HG03520 (cell line): ENCODE measurements around the gene HMX1.

ENCODE experiments used
- ATAC-seq: cut with Tn5 transposase; IDR thresholded peaks from one replicate; pipeline ENCODE4 v1.9.1; 2021; ENCODE audit warnings: mild to moderate bottlenecking, moderate library complexity; ENCODE audit not compliant: unreplicated experiment

Gene HMX1

DNA sequence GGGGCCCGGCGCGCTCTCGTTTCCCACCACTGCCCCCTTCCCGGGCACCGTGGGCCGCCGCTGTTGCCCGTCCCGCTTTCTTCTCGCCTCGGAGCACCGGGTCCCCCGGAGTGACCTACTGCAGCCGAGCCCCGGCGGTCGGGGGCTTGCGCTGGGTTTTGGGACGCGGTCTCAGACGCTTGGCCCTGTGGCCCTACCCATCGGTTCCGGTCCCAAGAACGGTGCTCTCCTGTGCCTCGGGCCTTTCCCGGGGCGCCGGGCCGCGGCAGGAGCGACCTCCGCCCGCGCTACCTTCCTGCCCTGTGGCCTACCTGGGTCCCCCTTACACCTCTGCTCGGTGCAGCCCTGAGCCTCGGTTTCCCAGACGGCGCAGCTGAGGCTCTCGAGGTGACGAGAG is 21.6 kb upstream of the HMX1 start:
- ATAC-seq = no peak

DNA sequence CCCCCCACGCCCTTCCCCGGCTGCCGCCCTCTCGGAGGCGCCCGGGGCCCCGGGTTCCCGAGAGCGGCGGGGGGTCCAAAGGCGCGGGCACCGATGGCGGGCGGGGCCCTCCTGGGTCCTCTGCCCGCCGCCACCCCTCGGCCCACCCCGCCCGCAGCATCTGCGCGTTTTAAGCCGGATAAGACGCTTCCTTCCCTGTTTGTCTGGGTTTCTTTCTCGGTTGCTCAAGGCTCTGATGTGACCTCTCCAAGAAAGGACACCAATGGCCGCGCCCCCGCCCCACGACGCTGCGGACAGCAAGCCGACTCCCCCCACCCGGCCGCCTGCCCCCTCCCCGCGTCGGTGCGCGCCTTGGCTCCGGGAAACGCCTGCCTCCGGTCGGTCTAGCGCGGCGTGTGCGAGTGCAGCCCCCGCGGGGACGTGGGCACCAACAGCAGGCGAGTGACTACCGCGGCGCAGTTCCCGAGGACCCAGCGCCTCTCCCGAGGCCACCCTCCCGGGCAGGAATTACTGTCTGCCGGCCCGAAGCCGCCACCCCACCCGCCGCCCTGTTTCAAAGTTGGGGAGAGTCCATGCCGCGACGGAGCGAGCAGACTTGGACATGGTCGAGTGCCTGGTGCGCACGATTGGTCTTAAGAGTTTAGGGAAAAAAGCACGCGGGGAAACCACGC is 21.1 kb upstream of the HMX1 start:
- no peak for ATAC-seq

- no peak for ATAC-seq
Measured at GRCh38 chr4:8891646-8892555, 20.3 kb upstream of the HMX1 start.

DNA sequence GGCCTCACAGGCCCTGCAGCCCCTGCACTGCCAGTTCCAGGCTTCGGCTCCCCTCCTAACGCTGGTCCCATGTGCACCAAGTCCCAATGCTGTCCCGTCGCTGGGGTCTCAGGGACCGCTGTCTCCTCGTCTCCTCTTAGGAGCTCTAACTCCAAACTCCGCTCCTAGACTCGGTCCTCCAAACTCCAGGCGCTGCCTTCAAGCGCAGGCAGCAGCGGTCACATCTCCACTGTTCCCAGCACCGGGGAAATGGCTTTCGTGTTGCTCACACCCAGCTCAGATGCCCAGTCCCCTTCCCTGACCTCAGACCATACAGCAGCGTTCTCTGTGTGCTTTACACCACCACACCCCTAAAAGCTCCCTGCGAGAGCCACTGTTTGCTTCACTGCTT is 19.6 kb upstream of the HMX1 start:
- no peak for ATAC-seq

DNA sequence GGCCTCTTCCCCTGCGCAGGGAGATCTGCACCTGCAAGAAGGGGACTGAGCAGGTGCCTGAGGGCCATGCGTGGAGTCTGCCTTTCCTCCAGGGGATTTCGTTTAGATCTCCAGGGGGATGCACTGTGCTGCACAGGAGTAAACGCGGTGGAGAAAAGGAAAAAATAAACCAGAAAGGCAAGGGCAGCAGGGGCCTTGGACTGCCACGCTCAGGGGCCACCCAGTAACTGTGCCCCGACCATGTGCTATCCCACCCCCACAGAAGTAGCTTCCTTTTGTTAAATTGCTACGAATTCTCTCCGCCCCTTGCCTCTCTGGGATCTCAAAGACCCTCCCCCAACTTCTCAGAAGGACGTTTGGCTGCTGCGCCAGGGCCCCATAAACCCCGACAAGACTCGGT is 17.2 kb upstream of the HMX1 start:
- ATAC-seq = no peak

DNA sequence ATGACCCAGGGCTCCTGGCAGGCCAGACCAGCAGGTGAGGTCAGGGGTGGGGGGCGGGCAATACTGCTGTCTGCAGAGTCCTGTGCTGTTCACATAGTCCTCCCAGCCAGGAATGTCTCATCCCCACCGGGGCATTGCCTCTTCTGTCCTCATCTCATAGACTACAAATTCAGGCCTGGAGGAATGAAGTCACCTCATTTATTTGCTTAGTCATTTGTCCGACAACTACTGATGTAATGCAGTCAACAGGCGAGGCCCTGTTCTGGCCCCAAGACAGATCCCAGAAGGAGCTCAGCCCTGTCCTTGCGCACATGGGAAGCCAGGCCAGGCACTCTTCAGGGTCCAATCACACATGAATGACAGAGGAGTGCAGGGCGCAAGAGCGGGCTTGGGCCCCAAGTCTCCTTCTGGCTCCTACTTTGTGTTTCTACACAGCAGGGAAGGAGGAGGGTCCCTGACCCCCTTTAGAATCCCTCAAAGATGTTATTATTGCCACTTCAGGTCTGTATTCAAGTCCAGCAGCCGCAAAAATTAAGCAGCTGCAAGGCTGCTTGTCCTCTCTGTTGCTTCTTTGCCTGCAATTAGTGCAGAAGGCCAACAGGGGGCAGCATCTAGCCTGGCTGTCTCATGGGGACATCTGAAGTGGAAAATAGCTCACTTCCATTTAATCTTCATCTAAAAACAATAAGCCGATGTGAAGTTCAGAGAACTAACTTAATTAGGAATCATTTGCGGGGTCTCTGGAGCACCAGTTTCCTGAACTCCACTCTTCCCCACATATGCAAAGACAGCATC is 15.2 kb upstream of the HMX1 start:
- no peak for ATAC-seq

DNA sequence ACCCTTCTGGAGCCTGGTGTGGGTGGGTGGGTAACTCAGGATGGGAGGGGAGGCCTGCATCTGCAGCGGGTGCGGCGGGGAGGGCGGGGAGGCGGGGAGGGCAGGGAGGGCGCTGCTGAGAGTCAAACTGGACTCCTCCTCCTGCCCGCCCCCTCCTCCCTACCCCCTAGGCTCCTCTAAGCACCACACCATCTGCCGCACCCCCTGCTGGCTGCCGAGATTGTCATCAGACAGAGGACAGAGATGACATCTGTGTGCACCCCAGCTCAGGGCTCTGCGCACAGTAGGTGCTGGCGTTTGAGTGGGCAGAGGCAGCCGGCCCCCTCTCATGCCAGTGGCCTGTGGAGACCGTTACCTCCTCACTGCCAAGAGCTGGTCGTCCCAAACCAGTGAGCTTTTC is 10.6 kb upstream of the HMX1 start:
- ATAC-seq = no peak

- no peak for ATAC-seq
Measured at GRCh38 chr4:8880851-8881250, 9.2 kb upstream of the HMX1 start.

GRCh38 chr4:8879574-8879973 is 7.9 kb upstream of the HMX1 start:
- ATAC-seq = no peak

DNA sequence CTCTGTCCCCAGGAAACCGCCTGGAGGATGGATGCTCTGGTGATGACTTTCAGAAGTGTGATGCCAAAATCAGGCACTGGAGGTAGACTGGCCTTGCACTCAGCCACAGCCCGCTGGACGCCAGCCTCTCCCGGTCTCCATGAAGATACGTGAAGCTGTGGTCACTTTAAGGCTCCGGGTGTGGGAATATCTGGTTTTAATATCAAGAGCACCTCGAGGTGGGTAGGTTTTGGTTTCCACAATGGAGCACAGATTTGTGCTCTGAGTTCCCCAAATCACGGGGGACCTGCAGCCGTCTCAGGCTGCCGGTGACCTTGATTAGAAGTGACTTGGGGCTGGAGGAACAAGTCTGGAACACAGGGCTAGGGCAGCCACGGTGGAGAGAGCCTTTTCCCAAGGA is 6.8 kb upstream of the HMX1 start:
- ATAC-seq = no peak

GRCh38 chr4:8877780-8878040 is 6.1 kb upstream of the HMX1 start:
- no peak for ATAC-seq

DNA sequence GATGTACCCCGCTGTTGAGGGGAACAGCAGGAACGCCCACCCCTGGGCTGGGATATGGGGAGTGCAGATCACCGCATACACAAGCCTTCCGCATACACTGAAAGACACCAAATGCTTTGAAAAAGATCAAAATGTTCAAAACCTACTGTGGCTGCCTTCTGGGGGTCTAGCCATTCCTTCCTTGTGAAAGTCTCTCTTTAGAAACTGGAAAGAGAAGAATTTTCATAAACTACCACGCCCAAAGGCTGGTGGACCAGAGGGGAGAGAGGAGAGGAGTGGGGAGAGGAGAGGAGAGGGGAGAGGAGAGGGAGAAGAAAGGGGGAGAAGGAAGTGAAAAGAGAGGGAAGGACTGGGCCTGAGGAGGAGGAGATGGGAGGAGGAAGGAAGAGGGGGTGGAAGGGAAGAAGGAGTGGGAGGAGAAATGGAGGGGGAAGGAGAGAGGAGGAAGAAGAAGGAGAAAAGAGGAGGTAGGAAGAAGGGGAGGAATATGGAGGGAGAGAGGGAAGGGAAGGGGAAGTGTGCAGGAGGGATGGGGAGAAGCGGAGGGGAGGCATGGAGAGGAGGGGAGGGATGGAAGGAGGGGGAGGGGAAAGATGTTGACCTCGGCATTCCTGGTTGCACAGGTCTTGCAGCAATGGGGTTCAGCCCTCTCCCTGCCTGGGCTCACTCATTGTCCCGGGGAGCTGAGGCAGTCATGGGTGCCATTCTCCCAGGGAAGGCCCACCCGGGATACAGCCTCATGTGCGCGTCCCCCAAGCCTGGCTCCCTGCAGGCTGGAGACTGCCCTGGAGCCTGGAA is 5.5 kb upstream of the HMX1 start:
- no peak for ATAC-seq

- ATAC-seq = no peak
Measured at GRCh38 chr4:8874896-8875680, 3.4 kb upstream of the HMX1 start.

DNA sequence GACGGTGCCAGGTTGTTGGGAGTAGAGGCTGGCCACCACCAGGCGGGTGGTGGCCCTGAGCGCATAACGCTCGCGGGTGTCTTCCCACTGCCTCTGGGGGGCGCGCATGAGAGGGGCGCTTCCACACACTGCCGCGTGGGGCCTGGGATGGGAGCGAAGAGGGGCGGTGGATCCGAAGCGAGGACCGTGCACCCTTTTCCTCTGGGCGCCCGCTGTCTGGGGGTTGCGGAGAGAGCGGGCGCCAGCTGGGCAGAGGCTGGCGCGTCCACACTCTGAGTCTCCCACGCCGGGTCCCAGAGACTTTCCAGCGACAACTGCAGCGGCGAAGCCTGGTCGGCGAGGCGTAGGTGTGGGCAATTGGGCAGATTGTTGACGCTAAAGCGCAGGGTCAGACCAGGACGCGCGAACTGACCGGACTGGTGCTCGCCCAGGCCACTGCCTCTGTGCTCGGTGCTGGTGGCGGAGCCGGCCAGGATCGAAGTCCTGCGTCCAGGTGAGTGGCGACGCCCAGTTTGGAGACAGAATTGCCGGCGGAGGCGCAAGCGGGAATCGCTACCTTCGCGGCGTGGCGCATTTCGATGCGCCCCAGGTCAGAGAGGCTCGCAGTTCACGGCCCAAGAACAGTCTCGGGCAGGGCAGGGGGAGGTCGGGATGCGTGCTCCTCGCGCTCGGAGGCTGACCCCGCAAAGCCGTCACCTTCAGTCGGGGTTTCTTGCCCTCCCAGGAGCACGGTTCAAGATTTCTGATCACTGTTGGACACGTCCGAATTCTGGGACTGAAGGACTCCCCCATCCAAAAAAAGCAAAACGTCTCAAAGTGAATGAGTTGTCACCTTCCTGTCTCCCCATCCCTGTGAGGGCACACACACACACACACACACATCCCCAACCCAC is 2.6 kb upstream of the HMX1 start:
- no peak for ATAC-seq

DNA sequence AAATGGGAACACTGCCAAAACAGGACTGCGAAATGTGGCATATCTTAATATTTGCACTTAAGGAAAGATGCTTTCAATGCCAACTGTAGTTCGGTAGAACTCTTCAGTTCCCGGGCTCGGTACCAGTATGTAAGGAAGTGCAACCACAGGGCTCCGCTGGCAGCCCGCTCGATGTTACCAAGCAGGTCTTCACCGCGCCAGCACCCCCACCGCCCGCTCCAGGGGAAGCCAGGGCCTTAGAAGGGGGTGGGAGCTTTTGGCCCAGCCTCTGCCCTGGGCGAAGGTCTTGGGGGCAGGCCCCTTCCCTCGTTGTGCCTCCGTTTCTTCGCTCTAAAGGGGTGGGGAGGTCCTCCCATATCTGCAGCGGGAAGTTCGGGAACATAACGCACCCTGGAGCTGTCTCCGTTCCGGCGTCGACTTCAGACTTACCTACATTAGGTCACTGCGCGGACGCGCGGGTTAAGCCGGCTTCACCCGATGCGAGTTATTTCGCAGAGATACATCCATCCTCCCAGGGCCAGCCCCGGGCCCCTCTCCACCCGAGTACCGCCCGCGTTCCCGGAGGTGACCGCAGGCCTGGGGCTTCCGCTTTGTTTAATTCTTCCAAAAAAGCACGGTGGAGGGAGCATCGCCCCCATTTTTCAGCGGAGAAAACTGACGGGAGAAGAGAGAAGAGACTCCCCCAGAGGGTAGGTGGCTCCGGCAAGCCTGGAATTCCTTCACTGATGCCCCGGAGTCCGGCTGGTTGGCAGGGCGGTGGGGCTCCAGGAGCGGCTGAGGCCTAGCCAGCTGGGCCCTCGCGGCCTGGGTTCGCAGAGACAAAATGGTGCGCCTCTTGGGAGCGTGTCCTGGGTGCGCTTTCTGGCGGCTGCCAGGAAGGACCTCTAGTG is 1.0 kb upstream of the HMX1 start:
- ATAC-seq = no peak

DNA sequence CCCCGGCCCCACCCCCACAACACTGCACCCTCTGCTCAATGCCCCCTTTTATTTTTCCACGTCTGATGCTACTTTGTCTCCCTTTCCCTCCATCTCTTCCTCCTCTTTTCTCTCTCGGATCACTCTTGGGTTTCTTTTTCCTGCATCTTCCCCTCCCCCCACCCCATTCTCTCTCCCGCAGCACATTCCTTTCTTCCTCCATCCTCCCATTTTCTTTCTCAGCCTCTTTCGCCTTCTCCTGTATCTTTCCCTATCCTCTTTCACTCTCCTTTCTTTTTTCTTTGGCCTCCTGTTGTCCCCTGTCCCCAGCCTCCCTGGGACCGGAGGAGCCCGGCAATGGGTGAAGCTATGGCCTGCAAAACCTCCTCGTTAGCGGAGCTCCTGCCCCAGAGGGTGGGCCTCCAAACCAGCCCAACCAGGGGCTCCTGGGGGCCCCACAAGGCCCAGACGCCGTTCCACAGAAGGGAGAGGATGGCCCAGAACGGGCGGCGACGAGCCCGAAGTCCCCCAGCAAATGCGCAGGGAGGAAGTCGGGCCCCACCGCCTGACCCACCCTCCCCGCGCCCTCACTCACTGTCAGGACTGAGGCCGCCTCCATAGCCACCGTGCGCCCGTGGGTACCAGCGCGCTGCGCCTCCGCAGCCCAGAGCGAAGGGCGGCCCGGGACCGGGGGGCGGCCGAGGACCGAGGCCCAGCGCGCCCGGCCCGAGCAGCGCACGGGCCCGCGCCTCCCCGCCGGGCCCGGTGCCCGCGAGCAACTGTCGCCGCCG is 807 bp downstream of the HMX1 start:
- ATAC-seq = no peak

DNA sequence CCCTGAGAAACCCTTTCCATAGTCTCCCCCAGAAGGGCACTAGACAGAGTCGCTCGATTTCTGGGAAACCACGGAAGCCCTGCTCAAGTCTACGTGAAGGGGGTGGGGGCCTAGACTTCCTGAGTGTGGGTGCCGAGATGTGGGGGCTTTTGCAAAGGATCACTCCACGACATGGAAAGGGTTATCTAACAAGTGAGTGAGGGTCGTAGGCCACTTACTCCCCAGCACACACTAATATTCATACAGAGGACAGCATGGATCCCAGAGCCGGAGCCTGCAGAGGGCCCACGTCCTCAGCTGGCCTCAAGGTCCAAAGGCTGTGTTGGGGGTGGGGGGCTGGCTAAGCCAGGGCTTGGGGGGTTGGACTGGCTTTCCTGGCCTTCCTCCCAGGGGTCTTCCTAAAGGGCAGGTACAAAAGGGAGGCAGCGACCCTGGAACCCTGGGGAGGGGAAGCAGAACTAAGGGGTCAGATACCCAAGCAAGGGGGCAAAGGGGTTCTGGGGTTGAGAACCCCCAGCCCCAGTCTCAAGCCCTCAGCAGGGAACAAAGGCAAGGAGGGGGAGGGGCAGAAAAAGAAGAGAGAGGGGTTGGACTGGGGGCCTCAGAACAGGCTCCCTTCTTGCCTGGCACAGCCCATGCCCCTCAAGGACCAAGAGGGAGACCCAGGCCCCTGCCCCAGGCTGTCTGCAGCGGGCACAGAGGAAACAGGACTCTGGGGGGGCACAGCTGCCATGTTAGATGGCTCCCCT is 1.6 kb downstream of the HMX1 start:
- no peak for ATAC-seq
